BLaER1 treated with 17β-estradiol and CSF1 and Interleukin-3, amounts not matched to agents 10 nM and 100 nM (cell line): ENCODE measurements around the gene DOCK8.

Experiments
- H3K27ac ChIP-seq, 11 experiments: shearing (Covaris generic); formaldehyde crosslinking; 2 replicates each; pipeline ENCODE4 v1.8.1; 2022
- H3K27me3 ChIP-seq, 11 experiments: shearing (Covaris generic); formaldehyde crosslinking; 2 replicates each; pipeline ENCODE4 v1.8.1; 2022
- H3K36me3 ChIP-seq, 11 experiments: shearing (Covaris generic); formaldehyde crosslinking; 2 replicates each; pipeline ENCODE4 v1.8.1; 2022
- H3K4me1 ChIP-seq, 10 experiments: shearing (Covaris generic); formaldehyde crosslinking; 2 replicates each; pipeline ENCODE4 v1.8.1; 2022
- H3K4me2 ChIP-seq, 11 experiments: shearing (Covaris generic); formaldehyde crosslinking; 2 replicates each; pipeline ENCODE4 v1.8.1; 2022
- H3K4me3 ChIP-seq, 10 experiments: shearing (Covaris generic); formaldehyde crosslinking; 2 replicates each; pipeline ENCODE4 v1.8.1; 2022
- H3K9ac ChIP-seq, 11 experiments: shearing (Covaris generic); formaldehyde crosslinking; 2 replicates each; pipeline ENCODE4 v1.8.1; 2022
- H3K9me3 ChIP-seq, 11 experiments: shearing (Covaris generic); formaldehyde crosslinking; replicated peaks in 1 of 11; 2 replicates each; pipeline ENCODE4 v1.8.1; 2022
- H4K20me1 ChIP-seq, 11 experiments: shearing (Covaris generic); formaldehyde crosslinking; 2 replicates each; pipeline ENCODE4 v1.8.1; 2022
- Cebpa-rat ChIP-seq, 11 experiments: shearing (Covaris generic); IDR thresholded peaks; 2 replicates each; pipeline ENCODE4 v1.8.1; 2022

Gene DOCK8

GRCh38 chr9:351916-352315, 137.3 kb downstream of the DOCK8 start:
- H3K4me2 ChIP-seq: peak overlapping the region in 8 of 11 experiments; percentile 57 to 82 (median 64); a peak in 11 of 22 replicates
- H3K4me1 ChIP-seq: peaks cover 12 to 76% (median 61%) of the 10 kb centered on the region in 10 experiments
- no peak overlapping the region for H3K9ac ChIP-seq
- H3K27me3 ChIP-seq: no peaks in the 10 kb centered on the region
- no peak overlapping the region for H3K4me3 ChIP-seq
- peaks cover 0 to 25% (median 0%) of the 10 kb centered on the region in 11 experiments; a peak in 7 of 22 replicates for H4K20me1 ChIP-seq
- no peak overlapping the region for H3K27ac ChIP-seq
- no peaks in the 10 kb centered on the region for H3K9me3 ChIP-seq
- peaks cover 0 to 98% (median 7%) of the 10 kb centered on the region in 11 experiments; a peak in 11 of 22 replicates for H3K36me3 ChIP-seq
- no peak for TF ChIP-seq Cebpa-rat (IDR thresholded peaks at IDR 0.05)

GRCh38 chr9:353077-353476, 138.4 kb downstream of the DOCK8 start:
- Histone ChIP-seq H3K4me3 (no peak overlapping the region), H3K27ac (no peak overlapping the region), H3K4me1 (peaks cover 12 to 72% (median 58%) of the 10 kb centered on the region in 10 experiments), H3K4me2 (peak overlapping the region in 3 of 11 experiments; percentile 3 to 23 (median 10); a peak in 4 of 22 replicates), H3K36me3 (peaks cover 0 to 98% (median 7%) of the 10 kb centered on the region in 11 experiments; a peak in 11 of 22 replicates), H3K27me3 (no peaks in the 10 kb centered on the region), H3K9me3 (no peaks in the 10 kb centered on the region), H3K9ac (no peak overlapping the region), H4K20me1 (peaks cover 0 to 26% (median 0%) of the 10 kb centered on the region in 11 experiments; a peak in 7 of 22 replicates)
- TF ChIP-seq Cebpa-rat (IDR thresholded peaks at IDR 0.05): no peak

- peaks cover 12 to 58% (median 44%) of the 10 kb centered on the region in 10 experiments for H3K4me1 ChIP-seq
- peak overlapping the region in 2 of 11 experiments; percentile 10 to 21; a peak in 1 of 22 replicates for H3K27ac ChIP-seq
- H3K4me3 ChIP-seq: no peak overlapping the region
- H3K9ac ChIP-seq: peak overlapping the region in 2 of 11 experiments; percentile 7 to 43; a peak in 1 of 22 replicates
- no peak for TF ChIP-seq Cebpa-rat (IDR thresholded peaks at IDR 0.05)
- H3K4me2 ChIP-seq: peak overlapping the region in 8 of 11 experiments; percentile 18 to 66 (median 56); a peak in 12 of 22 replicates
- peaks cover 0 to 98% (median 7%) of the 10 kb centered on the region in 11 experiments; a peak in 11 of 22 replicates for H3K36me3 ChIP-seq
- H4K20me1 ChIP-seq: peaks cover 0 to 26% (median 0%) of the 10 kb centered on the region in 11 experiments; a peak in 6 of 22 replicates
- H3K27me3 ChIP-seq: no peaks in the 10 kb centered on the region
- no peaks in the 10 kb centered on the region for H3K9me3 ChIP-seq
Observed at GRCh38 chr9:354453-354852, 139.8 kb downstream of the DOCK8 start.

GRCh38 chr9:357560-357959, 142.9 kb downstream of the DOCK8 start:
- H3K27ac ChIP-seq: no peak overlapping the region
- H3K9me3 ChIP-seq: no peaks in the 10 kb centered on the region
- H3K9ac ChIP-seq: no peak overlapping the region
- no peak overlapping the region for H3K4me3 ChIP-seq
- peaks cover 0 to 15% (median 0%) of the 10 kb centered on the region in 11 experiments; a peak in 4 of 22 replicates for H4K20me1 ChIP-seq
- H3K36me3 ChIP-seq: peaks cover 0 to 98% (median 6%) of the 10 kb centered on the region in 11 experiments; a peak in 12 of 22 replicates
- TF ChIP-seq Cebpa-rat (IDR thresholded peaks at IDR 0.05): no peak
- H3K4me2 ChIP-seq: no peak overlapping the region
- H3K27me3 ChIP-seq: no peaks in the 10 kb centered on the region
- H3K4me1 ChIP-seq: peaks cover 0 to 30% (median 17%) of the 10 kb centered on the region in 10 experiments; a peak in 14 of 20 replicates

- Histone ChIP-seq H3K27ac (no peak overlapping the region), H3K9ac (no peak overlapping the region), H3K4me3 (no peak overlapping the region), H4K20me1 (peaks cover 0 to 7% (median 0%) of the 10 kb centered on the region in 11 experiments; a peak in 2 of 22 replicates), H3K9me3 (no peaks in the 10 kb centered on the region), H3K4me1 (no peaks in the 10 kb centered on the region), H3K27me3 (no peaks in the 10 kb centered on the region), H3K4me2 (no peak overlapping the region), H3K36me3 (peaks cover 0 to 100% (median 23%) of the 10 kb centered on the region in 11 experiments; a peak in 15 of 22 replicates)
- no peak for TF ChIP-seq Cebpa-rat (IDR thresholded peaks at IDR 0.05)
Observed at GRCh38 chr9:362561-363273, 148.1 kb downstream of the DOCK8 start.

- Histone ChIP-seq H4K20me1 (peaks cover 0 to 4% (median 0%) of the 10 kb centered on the region in 11 experiments; a peak in 2 of 22 replicates), H3K9ac (no peak overlapping the region), H3K27me3 (no peaks in the 10 kb centered on the region), H3K9me3 (no peaks in the 10 kb centered on the region), H3K4me2 (no peak overlapping the region), H3K4me1 (no peaks in the 10 kb centered on the region), H3K36me3 (peaks cover 0 to 100% (median 29%) of the 10 kb centered on the region in 11 experiments; a peak in 17 of 22 replicates), H3K27ac (no peak overlapping the region), H3K4me3 (no peak overlapping the region)
- TF ChIP-seq Cebpa-rat (IDR thresholded peaks at IDR 0.05): no peak
Observed at GRCh38 chr9:363274-363612, 148.6 kb downstream of the DOCK8 start.

- H4K20me1 ChIP-seq: peaks cover 0 to 2% (median 0%) of the 10 kb centered on the region in 11 experiments; a peak in 2 of 22 replicates
- peaks cover 0 to 6% (median 0%) of the 10 kb centered on the region in 10 experiments; a peak in 1 of 20 replicates for H3K4me1 ChIP-seq
- H3K4me3 ChIP-seq: no peak overlapping the region
- H3K27ac ChIP-seq: no peak overlapping the region
- peaks cover 0 to 100% (median 50%) of the 10 kb centered on the region in 11 experiments; a peak in 18 of 22 replicates for H3K36me3 ChIP-seq
- no peak overlapping the region for H3K4me2 ChIP-seq
- H3K27me3 ChIP-seq: no peaks in the 10 kb centered on the region
- no peak for TF ChIP-seq Cebpa-rat (IDR thresholded peaks at IDR 0.05)
- no peak overlapping the region for H3K9ac ChIP-seq
- no peaks in the 10 kb centered on the region for H3K9me3 ChIP-seq
Observed at GRCh38 chr9:365436-365835, 150.8 kb downstream of the DOCK8 start.

- Histone ChIP-seq H3K4me3 (no peak overlapping the region), H3K4me1 (peaks cover 0 to 6% (median 3%) of the 10 kb centered on the region in 10 experiments; a peak in 2 of 20 replicates), H3K9ac (no peak overlapping the region), H3K9me3 (no peaks in the 10 kb centered on the region), H3K27me3 (no peaks in the 10 kb centered on the region), H4K20me1 (no peaks in the 10 kb centered on the region; a peak in 2 of 22 replicates), H3K36me3 (peaks cover 0 to 100% (median 49%) of the 10 kb centered on the region in 11 experiments; a peak in 18 of 22 replicates), H3K4me2 (no peak overlapping the region), H3K27ac (no peak overlapping the region)
- no peak for TF ChIP-seq Cebpa-rat (IDR thresholded peaks at IDR 0.05)
Observed at GRCh38 chr9:366620-367019, 152.0 kb downstream of the DOCK8 start.

- no peak for TF ChIP-seq Cebpa-rat (IDR thresholded peaks at IDR 0.05)
- peaks cover 0 to 6% (median 3%) of the 10 kb centered on the region in 10 experiments; a peak in 2 of 20 replicates for H3K4me1 ChIP-seq
- H4K20me1 ChIP-seq: no peaks in the 10 kb centered on the region; a peak in 1 of 22 replicates
- no peak overlapping the region for H3K4me3 ChIP-seq
- no peak overlapping the region for H3K9ac ChIP-seq
- no peak overlapping the region for H3K4me2 ChIP-seq
- H3K27ac ChIP-seq: no peak overlapping the region
- H3K36me3 ChIP-seq: peaks cover 0 to 100% (median 72%) of the 10 kb centered on the region in 11 experiments; a peak in 19 of 22 replicates
- no peaks in the 10 kb centered on the region for H3K9me3 ChIP-seq
- H3K27me3 ChIP-seq: no peaks in the 10 kb centered on the region
Observed at GRCh38 chr9:370086-370485, 155.4 kb downstream of the DOCK8 start.
